Lower leg skin (tissue), 3 donors: ENCODE results near the gene TTC21B.

Experiments used
- CTCF ChIP-seq, 3 donors: fragments of 450-650 bp; IDR thresholded peaks; one replicate each; pipeline ENCODE4 v1.5.1; 2016; ENCODE audit warnings: antibody characterized with exemption in 3 of 3, mild to moderate bottlenecking in 3 of 3, moderate library complexity in 2 of 3
- POLR2A ChIP-seq, 2 donors: fragments of 450-650 bp; IDR thresholded peaks; one replicate each; pipeline ENCODE4 v1.6.1; 2016 to 2017; ENCODE audit warnings: antibody characterized with exemption in 2 of 2, mild to moderate bottlenecking in 1 of 2, moderate library complexity in 1 of 2

DNA sequence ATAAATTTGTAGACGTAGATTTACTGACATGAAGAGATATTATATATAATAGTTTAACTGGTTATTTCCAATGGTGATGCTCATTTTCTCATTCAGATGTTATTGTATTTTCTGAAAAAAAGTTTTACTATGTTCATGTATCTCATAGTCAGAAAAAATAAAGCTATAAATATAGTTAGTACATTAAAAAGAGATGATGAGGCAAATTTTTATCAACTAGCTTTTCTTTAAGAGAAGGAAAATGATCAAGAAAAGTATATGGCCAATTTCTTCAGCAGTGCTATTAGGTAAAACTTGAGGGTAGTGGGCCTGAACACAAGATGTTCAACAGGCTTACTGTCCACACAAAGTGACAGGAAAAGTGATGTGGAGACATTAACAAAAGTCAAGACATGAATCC is 11.7 kb downstream of the TTC21B start:
- TF ChIP-seq POLR2A (IDR thresholded peaks at IDR 0.05) (no peak), CTCF (IDR thresholded peaks at IDR 0.05) (no peak)
